ENCODE measurements around the gene CERS6.

The CERS6 gene

DNA sequence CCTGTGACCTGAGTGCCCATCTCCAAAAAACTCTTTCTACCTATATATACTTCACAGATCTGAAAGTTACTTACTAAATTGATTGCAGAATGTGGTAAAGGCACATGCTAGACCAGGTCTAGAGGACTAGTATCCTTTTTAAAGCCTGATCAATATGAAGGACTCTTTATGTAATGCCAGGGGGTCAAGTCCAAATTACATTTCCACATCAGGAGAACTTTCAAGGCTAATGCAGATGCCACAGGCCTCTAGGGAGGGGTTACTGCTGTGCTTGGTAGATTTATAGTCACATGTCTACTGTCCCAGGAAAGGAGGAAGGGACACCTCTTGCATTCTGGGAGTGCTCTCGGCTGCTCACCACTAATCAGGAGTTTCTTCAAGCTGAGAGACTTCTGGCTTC is 227.9 kb downstream of the CERS6 start:
- no peak for DNase-seq

DNA sequence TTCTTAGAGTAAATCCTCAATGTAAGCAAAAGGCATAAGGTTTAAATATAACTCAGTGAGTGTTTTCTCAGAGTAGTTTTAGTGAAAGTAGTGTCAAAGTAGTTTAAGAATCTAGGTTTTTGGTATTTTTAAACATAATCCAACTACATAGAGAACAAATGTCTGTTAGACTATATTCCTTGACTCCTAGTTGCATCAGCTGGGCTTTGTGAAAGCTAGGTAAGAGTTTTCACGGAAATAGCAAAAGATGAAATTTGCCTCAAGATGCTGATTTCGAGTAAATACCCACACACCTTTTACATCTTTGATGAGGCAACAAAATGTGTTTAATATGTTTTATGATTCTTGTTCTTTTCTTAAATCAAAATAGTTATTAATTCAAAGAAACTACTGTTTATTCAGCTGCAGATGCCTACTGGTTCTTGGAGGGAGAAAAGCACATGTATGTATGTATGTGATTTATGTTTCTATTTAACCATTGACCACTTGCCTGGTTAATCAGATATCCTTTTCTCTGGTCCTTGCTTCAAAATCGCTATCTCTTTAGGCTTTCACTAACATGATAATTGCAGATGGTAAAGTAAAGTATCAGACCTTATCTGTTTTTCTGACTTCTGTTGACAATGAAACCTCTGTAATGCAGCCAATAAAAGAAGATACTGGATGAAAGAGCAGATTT is 229.0 kb downstream of the CERS6 start:
- no peak for DNase-seq

- DNase-seq, result no peak
Measured at GRCh38 chr2:168685600-168686451, 229.8 kb downstream of the CERS6 start.

- no peak for DNase-seq
Measured at GRCh38 chr2:168686452-168687191, 230.6 kb downstream of the CERS6 start.

DNA sequence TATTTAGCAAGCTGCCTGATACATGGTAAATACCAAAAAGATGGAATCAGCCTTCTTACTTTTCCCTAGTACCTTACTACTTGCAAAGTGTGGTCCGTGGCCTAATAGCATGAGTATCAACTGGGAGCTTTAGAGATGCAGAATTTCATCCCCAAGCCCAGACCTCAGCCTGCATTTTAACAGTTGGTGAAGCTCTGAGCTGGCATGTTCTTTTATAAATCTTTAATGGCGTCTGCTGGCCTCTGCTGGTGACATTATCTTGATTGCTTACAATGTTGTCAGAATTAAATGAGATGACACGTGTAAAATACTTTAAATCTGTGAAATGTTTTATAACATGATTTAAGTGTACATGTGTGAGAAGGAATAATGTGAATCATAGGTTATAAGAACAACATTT is 231.2 kb downstream of the CERS6 start:
- peak; percentile 7 for DNase-seq

DNA sequence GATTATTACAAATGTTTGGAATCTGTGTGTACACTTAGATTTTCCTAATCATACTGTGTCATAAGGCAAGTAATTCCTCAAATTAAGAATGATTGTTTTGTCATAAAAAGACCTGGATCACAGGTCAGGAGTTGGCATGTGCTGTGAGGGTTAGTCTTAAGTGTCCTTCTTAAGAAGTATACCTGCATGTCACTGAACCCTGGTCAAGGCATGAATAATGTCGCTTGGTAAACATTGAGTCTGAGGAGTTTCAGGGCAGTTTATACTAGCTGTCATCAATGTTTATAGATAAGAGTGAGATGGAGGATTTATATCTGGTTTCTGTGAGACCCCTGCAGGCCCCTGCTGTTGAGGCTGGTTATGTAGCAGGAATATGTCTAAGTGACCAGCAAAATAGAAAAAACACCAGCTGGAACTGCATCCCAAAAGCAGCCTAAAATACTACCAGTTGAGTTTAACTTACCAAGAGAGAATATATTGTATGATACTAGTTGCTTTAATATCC is 234.4 kb downstream of the CERS6 start:
- no peak for DNase-seq

GRCh38 chr2:168691221-168691620 is 235.1 kb downstream of the CERS6 start:
- DNase-seq, result no peak

GRCh38 chr2:168692132-168692744 is 236.2 kb downstream of the CERS6 start:
- DNase-seq, result no peak

DNA sequence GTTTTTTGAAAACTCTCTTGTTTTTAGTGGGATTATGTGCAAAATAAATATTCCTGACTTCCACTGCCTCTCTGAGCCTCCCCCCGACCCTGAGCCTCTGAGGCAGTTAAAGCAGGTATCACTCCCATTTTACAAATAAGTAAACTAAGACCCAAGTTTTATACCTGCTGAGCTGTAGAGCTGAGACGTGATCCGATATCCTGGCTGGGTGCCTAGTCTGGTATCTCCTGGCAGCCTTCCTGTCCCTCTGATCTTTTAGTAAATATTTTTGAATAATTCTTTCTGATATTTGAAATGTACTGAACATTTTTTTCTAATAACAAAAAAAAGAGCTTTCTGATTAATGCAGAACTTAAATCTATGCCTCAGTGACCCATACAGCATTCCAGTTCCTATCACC is 238.1 kb downstream of the CERS6 start:
- DNase-seq, result no peak

- no peak for DNase-seq
Measured at GRCh38 chr2:168694866-168695265, 238.8 kb downstream of the CERS6 start.

DNA sequence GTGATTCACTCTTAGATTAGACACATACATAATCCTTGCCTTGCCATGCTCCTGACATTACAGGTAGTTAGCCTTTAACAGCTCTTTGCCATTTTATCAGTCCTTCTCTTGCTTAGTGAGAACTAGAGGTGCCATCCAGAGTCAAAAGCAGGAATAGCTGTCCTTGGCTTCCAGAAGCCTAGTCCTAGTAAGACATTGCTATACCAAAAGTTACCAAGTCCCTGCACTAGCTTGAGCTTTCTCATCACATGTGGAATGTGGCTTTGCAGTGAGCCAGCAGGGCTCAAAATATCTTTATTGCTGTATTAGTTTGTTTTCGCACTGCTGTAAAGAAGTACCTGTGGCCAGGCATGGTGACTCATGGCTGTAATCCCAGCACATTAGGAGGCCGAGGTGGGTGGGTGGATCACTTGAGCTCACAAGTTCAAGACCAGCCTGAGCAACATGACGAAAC is 241.6 kb downstream of the CERS6 start:
- DNase-seq, result no peak

DNA sequence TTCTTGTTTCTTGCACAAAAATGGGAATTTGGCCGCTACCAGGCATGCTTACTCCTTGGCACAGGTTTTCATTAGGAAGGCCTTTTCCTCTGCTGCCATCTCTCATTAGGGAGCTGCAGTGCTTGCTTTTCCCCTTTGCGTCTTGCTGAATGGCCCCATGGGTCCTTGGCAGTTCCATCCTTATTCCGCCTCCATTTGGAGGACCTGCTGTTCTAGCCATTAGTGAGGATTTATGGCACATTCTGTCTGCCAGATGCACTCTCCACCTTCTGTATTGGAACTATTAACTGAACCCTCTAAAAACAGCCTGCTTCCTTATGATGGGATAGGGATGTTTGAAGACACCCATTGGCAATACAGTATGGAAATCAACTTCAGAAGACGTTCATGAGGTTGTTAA is 242.9 kb downstream of the CERS6 start:
- no peak for DNase-seq

DNA sequence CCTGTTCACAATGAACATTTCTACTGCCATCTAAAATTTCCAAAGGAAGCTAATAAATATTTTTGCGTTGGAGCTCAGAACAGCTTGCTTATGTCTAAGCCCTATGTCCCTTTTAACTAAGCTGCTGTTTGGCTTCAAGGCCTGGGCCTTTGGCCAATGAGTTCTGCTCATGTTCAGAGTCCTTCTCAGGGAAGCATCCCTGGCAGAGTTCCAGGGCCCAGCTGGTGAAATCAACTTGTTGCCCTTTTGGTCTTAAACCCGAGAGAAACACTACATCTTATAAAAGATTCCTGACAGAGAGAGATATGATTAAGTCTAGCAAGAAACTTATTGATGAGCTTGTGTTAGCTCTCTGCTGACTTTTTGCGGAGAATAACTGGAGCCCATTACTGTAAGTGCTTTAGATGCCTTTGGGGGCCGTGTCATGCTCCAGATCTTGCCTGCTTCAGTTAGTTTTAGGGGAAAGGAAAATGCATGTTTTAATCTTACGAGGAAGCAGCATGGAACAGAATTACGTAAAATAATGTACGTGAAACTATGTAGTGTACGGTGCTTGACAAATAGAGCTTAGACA is 243.9 kb downstream of the CERS6 start:
- DNase-seq, result no peak

- no peak for DNase-seq
Measured at GRCh38 chr2:168700615-168701245, 244.7 kb downstream of the CERS6 start.

DNA sequence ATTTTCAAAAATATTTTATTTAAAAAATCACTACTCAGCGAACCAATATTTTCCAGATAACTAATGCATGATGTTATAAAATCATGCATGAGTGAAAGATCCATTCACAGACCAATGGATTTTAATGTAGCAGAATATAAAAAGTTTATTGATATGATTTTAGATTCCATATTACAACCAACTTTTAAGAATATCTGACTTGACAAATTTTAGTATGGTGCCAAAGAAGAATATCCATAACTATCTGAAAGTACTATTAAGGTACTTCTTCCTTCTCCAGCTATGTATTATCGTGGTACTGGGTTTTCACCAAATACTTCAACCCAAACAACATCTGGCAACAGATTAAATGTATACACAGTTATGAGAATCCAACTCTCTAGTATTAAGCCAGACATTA is 246.5 kb downstream of the CERS6 start:
- no peak for DNase-seq

GRCh38 chr2:168703926-168704325 is 247.9 kb downstream of the CERS6 start:
- DNase-seq, result no peak

DNA sequence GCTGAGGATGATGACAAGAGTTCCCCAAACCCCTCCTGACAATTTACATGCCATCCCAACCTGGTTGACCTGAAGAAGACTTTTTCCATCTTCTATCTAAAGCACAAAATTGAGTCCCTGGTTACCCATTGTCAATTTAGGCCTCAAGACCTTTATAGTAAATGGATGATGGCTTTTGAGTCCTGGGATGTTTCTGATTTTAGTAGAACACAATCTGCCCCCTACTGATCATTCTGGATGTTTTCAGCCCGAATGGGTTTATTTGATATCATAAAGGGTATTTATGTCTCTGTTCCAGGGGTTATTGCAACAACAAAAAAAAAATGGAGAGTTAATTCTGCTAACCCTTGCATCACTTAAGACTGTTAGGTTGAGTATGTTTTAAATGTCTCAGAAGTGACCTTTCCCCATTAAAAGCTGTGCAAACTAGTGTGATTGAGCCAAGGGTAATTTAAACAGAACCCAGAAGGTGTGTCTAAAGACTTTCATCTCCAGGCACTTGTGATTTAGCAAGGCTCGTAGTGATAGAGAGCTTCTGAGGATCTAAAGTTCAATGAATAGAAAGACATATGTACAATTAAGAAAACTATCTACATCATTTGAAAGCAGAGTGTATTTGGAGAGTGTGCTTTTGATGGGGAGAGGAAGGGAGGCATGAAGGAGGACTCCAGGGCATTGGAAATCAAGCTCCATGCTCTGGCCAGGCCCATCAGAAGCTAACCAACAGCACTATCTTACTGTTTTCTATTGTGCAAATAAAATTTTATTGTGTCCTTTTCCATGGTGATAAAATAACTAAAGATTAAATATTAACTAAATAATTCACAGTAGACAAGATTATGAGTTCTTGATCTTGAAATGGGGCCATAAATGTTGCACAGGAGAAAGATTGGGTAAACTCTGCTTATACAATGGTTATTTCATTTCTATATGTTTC is 249.7 kb downstream of the CERS6 start:
- DNase-seq, result peak; percentile 15

DNA sequence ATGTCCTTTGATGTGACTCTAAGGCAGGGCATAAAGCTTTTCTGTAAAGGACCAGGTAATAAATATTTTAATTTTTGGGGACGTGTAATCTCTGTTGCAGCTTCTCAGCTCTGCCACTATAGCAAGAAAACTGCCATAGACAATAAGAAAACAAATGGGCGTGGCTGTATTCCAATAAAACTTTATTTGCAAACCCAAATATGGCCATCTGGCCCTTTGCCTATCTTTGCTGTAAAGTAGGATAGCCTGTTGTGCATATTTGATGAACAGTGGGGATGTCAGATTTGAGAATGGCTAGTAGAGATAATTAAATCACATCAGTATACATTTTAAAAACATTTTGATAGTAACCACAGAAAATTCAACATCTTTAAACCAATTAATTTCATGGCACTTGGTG is 250.7 kb downstream of the CERS6 start:
- DNase-seq, result no peak

DNA sequence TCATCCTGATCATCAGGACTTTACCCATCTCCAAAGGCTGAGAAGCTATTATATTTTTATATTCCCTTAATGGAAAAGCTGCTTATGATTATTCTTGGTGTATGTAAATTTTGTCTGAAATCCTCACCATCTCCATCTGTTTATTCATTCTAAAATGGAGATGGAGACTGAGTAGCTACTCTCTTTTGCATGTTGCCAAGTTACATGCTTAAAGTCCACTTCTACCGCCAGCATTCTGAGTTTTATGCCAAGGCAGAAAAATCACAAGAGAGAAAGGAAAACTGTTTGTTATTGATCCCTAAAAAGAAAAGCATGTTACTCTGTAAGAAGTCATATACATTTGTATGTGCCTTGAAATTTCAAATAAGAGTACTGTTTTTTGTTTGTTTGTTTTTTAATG is 252.0 kb downstream of the CERS6 start:
- no peak for DNase-seq

- DNase-seq, result no peak
Measured at GRCh38 chr2:168710754-168711467, 254.8 kb downstream of the CERS6 start.

Data from CD4-positive, alpha-beta T cell treated with Interleukin-12 subunit alpha and Interleukin-12 subunit beta, for 1 hour (primary cell).